Mucosa of descending colon (tissue), 3 donors: Measurements from ENCODE around the gene RWDD3. TPM values are rescaled to one million over a fixed set of nuclear protein-coding genes. Genes with fewer than 3 reads are reported as not detected.

Experiments used
- ATAC-seq: fragments of 200-7000 bp; cut with Tn5 transposase; one replicate; pipeline ENCODE4 v1.9.1; 2020; ENCODE audit warnings: mild to moderate bottlenecking, moderate library complexity
- DNase-seq, 3 donors: peaks; one replicate each; pipeline ENCODE4 v3.0.0-alpha.2; 2020
- H3K36me3 ChIP-seq: fragments of 200-600 bp; one replicate; pipeline ENCODE4 v1.8.0; 2021; ENCODE audit warnings: low read depth, mild to moderate bottlenecking
- H3K4me1 ChIP-seq: fragments of 200-600 bp; one replicate; pipeline ENCODE4 v1.8.0; 2021; ENCODE audit warnings: low read depth, mild to moderate bottlenecking
- H3K4me3 ChIP-seq: fragments of 200-600 bp; one replicate; pipeline ENCODE4 v1.8.0; 2021; ENCODE audit warnings: mild to moderate bottlenecking
- H3K9me3 ChIP-seq: fragments of 200-600 bp; one replicate; pipeline ENCODE4 v1.8.0; 2021; ENCODE audit warnings: mild to moderate bottlenecking
- CTCF ChIP-seq: fragments of 200-600 bp; IDR thresholded peaks from one replicate; pipeline ENCODE4 v1.8.0; 2022; ENCODE audit warnings: antibody characterized with exemption, mild to moderate bottlenecking
- intact Hi-C, 2 donors: fragments of 100-400 bp; cut with DNase I in 1 of 2; cut with micrococcal nuclease in 1 of 2; formaldehyde crosslinking; loops; one replicate each; pipeline versions ENCODE4 v1.11.0 to v1.11.1; 2022; cut with DNase I, micrococcal nuclease
- long read RNA-seq, 2 donors: library from polyadenylated mRNA; unstranded; transcript quantifications; one replicate each; pipeline ENCODE4 v2.0.0, GENCODE V29; 2019 to 2021
- total RNA-seq, 3 donors: library from RNA; stranded (reverse); fragmentation: NEBNext Ultra II Directional in 2 of 3; extraction: Animal tissue kit (Norgen Biotek cat#: 25700) in 2 of 3; gene quantifications; one replicate each; pipeline versions ENCODE4 v1.2.1 to v1.2.4, GENCODE V29; 2021 to 2023
- donor health status: DM: no; HTN: no; CAD: no; lungs with moderate emphysema.
- donor health status: DM: no; HTN: no; CAD: no.
- donor health status: DM: no; HTN: yes; CAD: no.

Gene RWDD3
- 10 to 100 TPM; 14.2 to 16.9 (median 15.5) TPM for total RNA-seq
- long read RNA-seq, donor 1, partial matches to known transcripts, result 2 of 14 reads
- long read RNA-seq, donor 1, other reads (novel, unspliced or antisense), result 6 of 14 reads
- long read RNA-seq, donor 2, partial matches to known transcripts, result 1 of 13 reads
- long read RNA-seq, donor 2, other reads (novel, unspliced or antisense), result 8 of 13 reads

- peak; percentile 97 for TF ChIP-seq CTCF
- DNase-seq (peak; percentile 96 to 98 (median 96)), ATAC-seq (peak; percentile 98)
- Histone ChIP-seq H3K4me1 (peaks cover 10% of the 10 kb centered on the region), H3K9me3 (no peaks in the 10 kb centered on the region), H3K36me3 (no peaks in the 10 kb centered on the region), H3K4me3 (peak within 1 kb of the TSS; percentile 76)
- intact Hi-C loops, result loop anchor here in 1 of 2 donors (10.0 kb wide), 2 partner anchors 149 to 379 kb away; no protein-coding TSS in a partner anchor
Measured at GRCh38 chr1:95233737-95234500, at the start of gene RWDD3. Gene RWDD3, plus strand, starts transcription at chr1:95234210. Its CDS starts 21 bp downstream, at chr1:95234231.

- TF ChIP-seq CTCF, result no peak
- no peak for ATAC-seq
Measured at GRCh38 chr1:95186149-95186548, 47.9 kb upstream of the RWDD3 start.

GRCh38 chr1:95193591-95193990 is 40.4 kb upstream of the RWDD3 start:
- H3K9me3 ChIP-seq, result no peaks in the 10 kb centered on the region
- intact Hi-C loops, result no loop called here
- H3K4me3 ChIP-seq, result no peak overlapping the region
- DNase-seq (no peak), ATAC-seq (no peak)
- H3K36me3 ChIP-seq, result no peaks in the 10 kb centered on the region
- TF ChIP-seq CTCF, result no peak
- no peaks in the 10 kb centered on the region for H3K4me1 ChIP-seq

More at GRCh38 chr1:95186149-95186548, 47.9 kb upstream of the RWDD3 start:
- no peaks in the 10 kb centered on the region for H3K4me1 ChIP-seq
- H3K9me3 ChIP-seq, result no peaks in the 10 kb centered on the region
- H3K4me3 ChIP-seq, result no peak overlapping the region
- no peaks in the 10 kb centered on the region for H3K36me3 ChIP-seq
- no peak for DNase-seq
- intact Hi-C loops, result no loop called here

GRCh38 chr1:95195046-95195445 is 39.0 kb upstream of the RWDD3 start:
- Histone ChIP-seq H3K4me1 (no peaks in the 10 kb centered on the region), H3K36me3 (no peaks in the 10 kb centered on the region), H3K4me3 (no peak overlapping the region), H3K9me3 (no peaks in the 10 kb centered on the region)
- no peak for TF ChIP-seq CTCF
- ATAC-seq (no peak), DNase-seq (no peak)
- intact Hi-C loops, result no loop called here

- H3K36me3 ChIP-seq, result no peaks in the 10 kb centered on the region
- H3K9me3 ChIP-seq, result no peaks in the 10 kb centered on the region
- TF ChIP-seq CTCF, result no peak
- ATAC-seq, result no peak
- intact Hi-C loops, result no loop called here
- H3K4me1 ChIP-seq, result no peaks in the 10 kb centered on the region
- DNase-seq, result no peak
- no peak overlapping the region for H3K4me3 ChIP-seq
Measured at GRCh38 chr1:95196017-95196416, 38.0 kb upstream of the RWDD3 start.
